NCI-H1092 treated with DMSO at 0.1 percent for 48 hours (cell line): ENCODE results near the gene TMEM221.
"Not testable (repeated sequence)": the region's sequence is repeated elsewhere in the genome, so short reads cannot be mapped to it uniquely, and the experiment has no call there.

Source experiments
- DNase-seq: peaks from one replicate; lab custom pipeline; 2025; lab: John Stamatoyannopoulos, UW

TMEM221 gene

GRCh38 chr19:17448131-17448967, at the start of gene TMEM221:
TMEM221 (minus strand) TSS chr19:17448668; CDS start chr19:17448462, 206 bp downstream.
- no peak for DNase-seq

GRCh38 chr19:17497149-17497798, 48.8 kb upstream of the TMEM221 start:
- no peak for DNase-seq

- peak; percentile 66 for DNase-seq
These were observed 48.0 kb upstream of the TMEM221 start for GRCh38 chr19:17496337-17496997.

GRCh38 chr19:17495639-17496296, 47.3 kb upstream of the TMEM221 start:
- DNase-seq, result no peak

GRCh38 chr19:17491287-17491686, 42.8 kb upstream of the TMEM221 start:
- DNase-seq, result no peak

- no peak for DNase-seq
These were observed 41.9 kb upstream of the TMEM221 start for GRCh38 chr19:17490411-17490810.

- DNase-seq, result no peak
These were observed 41.0 kb upstream of the TMEM221 start for GRCh38 chr19:17489392-17490030.

GRCh38 chr19:17488593-17489391, 40.3 kb upstream of the TMEM221 start:
- no peak for DNase-seq

- DNase-seq, result no peak
These were observed 39.0 kb upstream of the TMEM221 start for GRCh38 chr19:17487284-17488121.

GRCh38 chr19:17486545-17487240, 38.2 kb upstream of the TMEM221 start:
- no peak for DNase-seq

GRCh38 chr19:17484520-17485185, 36.2 kb upstream of the TMEM221 start:
- DNase-seq, result no peak

- no peak for DNase-seq
These were observed 35.1 kb upstream of the TMEM221 start for GRCh38 chr19:17483605-17484002.

- no peak for DNase-seq
These were observed 34.6 kb upstream of the TMEM221 start for GRCh38 chr19:17482877-17483604.

- DNase-seq, result no peak
These were observed 33.5 kb upstream of the TMEM221 start for GRCh38 chr19:17481986-17482385.

GRCh38 chr19:17479325-17479791, 30.9 kb upstream of the TMEM221 start:
- DNase-seq, result no peak

- no peak for DNase-seq
These were observed 27.2 kb upstream of the TMEM221 start for GRCh38 chr19:17475541-17476115.

GRCh38 chr19:17475011-17475540, 26.6 kb upstream of the TMEM221 start:
- not testable (repeated sequence) for DNase-seq
